ENCODE measurements around the gene EXOC3L4.

EXOC3L4 gene

GRCh38 chr14:103104389-103104653, 9.8 kb downstream of the EXOC3L4 start:
- TF ChIP-seq CTCF (IDR thresholded peaks at IDR 0.05; ENCODE audit: low read depth, low read length) = no peak
- H3K4me3 ChIP-seq (ENCODE audit: low read depth, low read length) = no peak overlapping the region

GRCh38 chr14:103104654-103105452, 10.3 kb downstream of the EXOC3L4 start:
- peak; percentile 96 for TF ChIP-seq CTCF (IDR thresholded peaks at IDR 0.05; ENCODE audit: low read depth, low read length)
- no peak overlapping the region for H3K4me3 ChIP-seq (ENCODE audit: low read depth, low read length)

GRCh38 chr14:103105580-103106150, 11.1 kb downstream of the EXOC3L4 start:
- TF ChIP-seq CTCF (IDR thresholded peaks at IDR 0.05; ENCODE audit: low read depth, low read length) = no peak

GRCh38 chr14:103107455-103107854, 12.9 kb downstream of the EXOC3L4 start:
- no peak for TF ChIP-seq CTCF (IDR thresholded peaks at IDR 0.05; ENCODE audit: low read depth, low read length)
- H3K4me3 ChIP-seq (ENCODE audit: low read depth, low read length) = no peak overlapping the region

More at GRCh38 chr14:103105580-103106150, 11.1 kb downstream of the EXOC3L4 start:
- H3K4me3 ChIP-seq (ENCODE audit: low read depth, low read length) = no peak overlapping the region

- H3K4me3 ChIP-seq (ENCODE audit: low read depth, low read length) = no peak overlapping the region
- TF ChIP-seq CTCF (IDR thresholded peaks at IDR 0.05; ENCODE audit: low read depth, low read length) = no peak
These were observed 13.6 kb downstream of the EXOC3L4 start for GRCh38 chr14:103107941-103108748.

GRCh38 chr14:103108749-103109207, 14.3 kb downstream of the EXOC3L4 start:
- H3K4me3 ChIP-seq (ENCODE audit: low read depth, low read length) = no peak overlapping the region
- no peak for TF ChIP-seq CTCF (IDR thresholded peaks at IDR 0.05; ENCODE audit: low read depth, low read length)
